Spleen (tissue), 7 donors: ENCODE results near the gene NUDT5.

Experiments used
- POLR2A ChIP-seq, 3 donors: fragments of 450-650 bp; IDR thresholded peaks; one replicate each; pipeline ENCODE4 v1.5.1; 2017; ENCODE audit warnings: antibody characterized with exemption in 3 of 3, mild to moderate bottlenecking in 1 of 3
- POLR2AphosphoS5 ChIP-seq, 3 donors: sonication (generic); formaldehyde crosslinking; IDR thresholded peaks; one replicate each; pipeline ENCODE4 v1.5.1; 2017; ENCODE audit warnings: antibody characterized with exemption in 3 of 3
- TF ChIP-seq, protein P1 (sequence below), 11 experiments: fragments of 200-600 bp in 7 of 11; fragments of 450-650 bp in 4 of 11; sonication (generic) in 4 of 11; IDR thresholded peaks in 8 of 11; conservative IDR thresholded peaks in 3 of 11; 1 replicate in 7 of 11; 2 replicates in 4 of 11; pipeline versions ENCODE4 v1.4.0 to v1.8.0; 2016 to 2021; ENCODE audit warnings: antibody characterized with exemption in 11 of 11, inconsistent platforms in 4 of 11, mild to moderate bottlenecking in 1 of 11
- donor health status: DM: no; HTN: no; CAD: no; lungs with moderate emphysema.
- donor health status: DM: no; HTN: no; CAD: no.
- donor health status: DM: no; HTN: no; CAD: no.

DNA sequence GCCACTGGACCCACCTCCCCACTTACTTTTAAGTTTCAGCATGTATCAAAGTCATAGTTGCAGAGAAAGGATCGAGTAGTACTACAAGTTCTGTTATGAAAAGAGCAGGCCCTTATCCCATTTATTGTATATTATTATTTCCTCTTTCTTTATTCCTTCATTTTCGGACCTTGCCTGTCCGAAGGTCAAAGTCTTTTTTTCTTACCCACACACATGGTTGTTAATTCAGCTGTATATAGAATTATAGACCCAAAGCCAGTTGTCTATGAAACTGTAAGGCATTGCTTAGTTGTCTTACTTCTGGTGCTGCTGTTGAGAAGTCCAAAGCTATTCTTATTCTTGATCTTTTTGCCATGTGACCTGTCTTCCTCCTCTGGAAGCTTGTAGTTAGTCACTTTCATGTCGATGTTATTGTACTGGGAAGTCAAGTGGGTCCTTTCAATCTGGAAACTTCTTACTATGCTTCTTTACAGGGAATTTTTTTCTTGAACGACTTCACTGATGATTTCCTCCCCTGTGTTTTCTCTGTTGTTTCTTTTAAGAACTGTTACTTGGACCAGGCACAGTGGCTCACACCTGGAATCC, 8.3 kb downstream of the NUDT5 start:
- TF ChIP-seq, protein P1, sequence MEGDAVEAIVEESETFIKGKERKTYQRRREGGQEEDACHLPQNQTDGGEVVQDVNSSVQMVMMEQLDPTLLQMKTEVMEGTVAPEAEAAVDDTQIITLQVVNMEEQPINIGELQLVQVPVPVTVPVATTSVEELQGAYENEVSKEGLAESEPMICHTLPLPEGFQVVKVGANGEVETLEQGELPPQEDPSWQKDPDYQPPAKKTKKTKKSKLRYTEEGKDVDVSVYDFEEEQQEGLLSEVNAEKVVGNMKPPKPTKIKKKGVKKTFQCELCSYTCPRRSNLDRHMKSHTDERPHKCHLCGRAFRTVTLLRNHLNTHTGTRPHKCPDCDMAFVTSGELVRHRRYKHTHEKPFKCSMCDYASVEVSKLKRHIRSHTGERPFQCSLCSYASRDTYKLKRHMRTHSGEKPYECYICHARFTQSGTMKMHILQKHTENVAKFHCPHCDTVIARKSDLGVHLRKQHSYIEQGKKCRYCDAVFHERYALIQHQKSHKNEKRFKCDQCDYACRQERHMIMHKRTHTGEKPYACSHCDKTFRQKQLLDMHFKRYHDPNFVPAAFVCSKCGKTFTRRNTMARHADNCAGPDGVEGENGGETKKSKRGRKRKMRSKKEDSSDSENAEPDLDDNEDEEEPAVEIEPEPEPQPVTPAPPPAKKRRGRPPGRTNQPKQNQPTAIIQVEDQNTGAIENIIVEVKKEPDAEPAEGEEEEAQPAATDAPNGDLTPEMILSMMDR (IDR thresholded peaks at IDR 0.05 in 8 of 11, conservative IDR thresholded peaks at IDR 0.05 in 3 of 11) = no peak
- TF ChIP-seq POLR2A (IDR thresholded peaks at IDR 0.05) (no peak), POLR2AphosphoS5 (IDR thresholded peaks at IDR 0.05) (no peak)
